Activated B cell treated with CpG ODN at 0.5 μM for 24 hours (primary cell): ENCODE data around the gene ERCC1. TPM values are rescaled to one million over a fixed set of nuclear protein-coding genes. Genes with fewer than 3 reads are reported as not detected.

Experiments
- ATAC-seq: fragments of 200-7000 bp; cut with Tn5 transposase; one replicate; pipeline ENCODE4 v1.10.0; 2021; ENCODE audit warnings: low read depth, mild to moderate bottlenecking, moderate library complexity
- CTCF ChIA-PET: fragments of 350-600 bp; sonication (Branson Sonifier 250); formaldehyde crosslinking; loops from one replicate; lab custom pipeline; 2021; ENCODE audit warnings: antibody characterized with exemption; lab: Charles Lee
- POLR2A ChIA-PET: fragments of 350-600 bp; sonication (Branson Sonifier 250); formaldehyde crosslinking; loops from one replicate; lab custom pipeline; 2021; ENCODE audit warnings: antibody characterized with exemption; lab: Charles Lee
- DNase-seq: peaks from one replicate; pipeline ENCODE4 v3.0.0; 2022
- H3K27ac Mint-ChIP-seq: one replicate; pipeline ENCODE4 v1.8.0; 2020; ENCODE audit warnings: mixed read lengths
- H3K27me3 Mint-ChIP-seq: one replicate; pipeline ENCODE4 v1.8.0; 2021; ENCODE audit warnings: mixed read lengths
- H3K36me3 Mint-ChIP-seq: one replicate; pipeline ENCODE4 v1.8.0; 2021; ENCODE audit warnings: low read depth, mixed read lengths
- H3K4me1 Mint-ChIP-seq: one replicate; pipeline ENCODE4 v1.8.0; 2021; ENCODE audit warnings: mixed read lengths
- H3K4me3 Mint-ChIP-seq: one replicate; pipeline ENCODE4 v1.8.0; 2020; ENCODE audit warnings: mild to moderate bottlenecking, mixed read lengths
- H3K9me3 Mint-ChIP-seq: one replicate; pipeline ENCODE4 v1.8.0; 2020; ENCODE audit warnings: mixed read lengths
- intact Hi-C: fragments of 100-400 bp; cut with micrococcal nuclease; formaldehyde crosslinking; loops from one replicate; pipeline ENCODE4 v1.15.1; 2024
- total RNA-seq: library from RNA; stranded (reverse); gene quantifications from 2 replicates; pipeline ENCODE4 v1.2.3, GENCODE V29; 2022
- TF ChIP-seq, protein P1 (sequence below): fragments of 200-600 bp; IDR thresholded peaks from one replicate; pipeline ENCODE4 v1.8.0; 2022; ENCODE audit warnings: antibody characterized with exemption, mild to moderate bottlenecking

The ERCC1 gene
- total RNA-seq, 1 donor from 2014 or later = 69.2 TPM

DNA sequence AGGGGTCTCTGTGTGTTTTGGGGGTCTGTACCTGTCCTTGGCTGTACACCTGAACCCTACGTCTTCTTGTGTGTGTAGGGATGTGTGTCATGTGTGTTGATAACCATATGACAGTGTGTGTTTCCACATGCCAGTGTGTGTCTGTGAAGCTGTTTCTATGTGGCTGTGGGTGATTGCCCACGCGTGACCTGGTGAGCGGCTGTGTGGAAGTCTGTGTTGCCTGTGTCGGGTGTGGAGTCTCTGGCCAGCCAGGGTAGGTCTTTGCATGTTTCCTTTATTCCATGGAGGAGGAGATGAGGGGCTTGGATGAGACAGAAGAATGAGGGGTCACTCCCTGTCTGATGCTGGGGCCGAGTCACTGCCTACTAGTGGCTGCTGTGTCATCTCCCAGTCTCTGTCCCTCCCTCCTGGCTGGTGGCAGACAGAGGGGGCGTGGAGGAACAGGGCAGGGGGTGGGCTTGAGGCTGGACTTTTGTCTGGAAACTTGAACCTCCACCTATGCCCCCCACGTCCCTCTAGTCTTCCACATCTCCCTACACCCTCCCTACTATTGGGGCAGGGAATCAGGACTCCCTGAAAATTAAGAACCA is 41.2 kb upstream of the ERCC1 start:
- ChIA-PET POLR2A (no interaction called here), CTCF (no interaction called here)
- H3K4me3 Mint-ChIP-seq = no peak overlapping the region
- intact Hi-C loops = no loop called here
- H3K9me3 Mint-ChIP-seq = no peaks in the 10 kb centered on the region
- H3K4me1 Mint-ChIP-seq = peaks cover 35% of the 10 kb centered on the region
- DNase-seq (no peak), ATAC-seq (no peak)
- peak overlapping the region; percentile 4 for H3K27ac Mint-ChIP-seq
- peaks cover 2% of the 10 kb centered on the region for H3K27me3 Mint-ChIP-seq
- H3K36me3 Mint-ChIP-seq = no peaks in the 10 kb centered on the region
- TF ChIP-seq, protein P1, sequence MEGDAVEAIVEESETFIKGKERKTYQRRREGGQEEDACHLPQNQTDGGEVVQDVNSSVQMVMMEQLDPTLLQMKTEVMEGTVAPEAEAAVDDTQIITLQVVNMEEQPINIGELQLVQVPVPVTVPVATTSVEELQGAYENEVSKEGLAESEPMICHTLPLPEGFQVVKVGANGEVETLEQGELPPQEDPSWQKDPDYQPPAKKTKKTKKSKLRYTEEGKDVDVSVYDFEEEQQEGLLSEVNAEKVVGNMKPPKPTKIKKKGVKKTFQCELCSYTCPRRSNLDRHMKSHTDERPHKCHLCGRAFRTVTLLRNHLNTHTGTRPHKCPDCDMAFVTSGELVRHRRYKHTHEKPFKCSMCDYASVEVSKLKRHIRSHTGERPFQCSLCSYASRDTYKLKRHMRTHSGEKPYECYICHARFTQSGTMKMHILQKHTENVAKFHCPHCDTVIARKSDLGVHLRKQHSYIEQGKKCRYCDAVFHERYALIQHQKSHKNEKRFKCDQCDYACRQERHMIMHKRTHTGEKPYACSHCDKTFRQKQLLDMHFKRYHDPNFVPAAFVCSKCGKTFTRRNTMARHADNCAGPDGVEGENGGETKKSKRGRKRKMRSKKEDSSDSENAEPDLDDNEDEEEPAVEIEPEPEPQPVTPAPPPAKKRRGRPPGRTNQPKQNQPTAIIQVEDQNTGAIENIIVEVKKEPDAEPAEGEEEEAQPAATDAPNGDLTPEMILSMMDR = no peak

DNA sequence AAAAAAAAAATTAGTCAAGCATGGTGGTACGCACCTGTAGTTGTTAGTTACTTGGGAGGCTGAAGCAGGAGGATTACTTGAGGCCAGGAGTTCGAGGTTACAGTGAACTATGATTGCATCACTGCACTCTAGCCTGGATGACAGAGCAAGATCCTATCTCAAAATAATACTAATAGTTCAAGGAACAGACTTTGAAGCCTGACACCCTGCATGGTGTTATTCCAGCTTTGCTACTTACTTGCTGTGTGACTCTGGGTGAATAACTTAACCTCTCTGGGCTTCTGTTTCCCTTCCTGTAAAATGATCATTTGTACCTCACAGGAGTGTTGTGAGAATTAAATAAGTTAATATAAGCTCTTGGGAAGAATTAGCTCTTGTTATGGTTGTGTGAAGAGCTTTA is 40.6 kb upstream of the ERCC1 start:
- Mint-ChIP-seq H3K27ac (no peak overlapping the region), H3K36me3 (no peaks in the 10 kb centered on the region), H3K27me3 (peaks cover 2% of the 10 kb centered on the region), H3K4me3 (no peak overlapping the region), H3K9me3 (no peaks in the 10 kb centered on the region), H3K4me1 (peaks cover 29% of the 10 kb centered on the region)
- intact Hi-C loops = no loop called here
- ChIA-PET CTCF (interaction anchor here (0.6 kb wide), 1 partner anchor 130 kb away, joined by 3 read pairs; no protein-coding TSS in a partner anchor), POLR2A (no interaction called here)
- ATAC-seq (no peak), DNase-seq (no peak)
- TF ChIP-seq, protein P1 = no peak

DNA sequence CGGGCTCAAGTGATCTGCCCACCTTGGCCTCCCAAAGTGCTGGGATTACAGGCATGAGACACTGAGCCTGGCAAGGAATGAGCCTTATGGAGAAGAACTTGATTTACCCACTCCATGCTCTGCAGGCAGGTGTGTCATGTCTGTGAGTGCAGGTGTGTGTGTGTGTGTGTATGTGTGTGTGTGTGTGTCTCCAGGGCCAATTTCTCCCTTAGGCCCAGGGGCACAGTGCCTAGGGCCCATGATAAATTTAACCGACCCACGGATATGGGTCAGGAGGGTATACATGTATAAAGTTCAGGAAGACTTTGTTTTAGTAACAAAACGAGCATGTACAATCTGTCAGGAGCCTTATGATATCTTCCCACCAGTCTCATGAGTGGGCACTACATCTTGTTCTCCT is 39.5 kb upstream of the ERCC1 start:
- DNase-seq (no peak), ATAC-seq (no peak)
- peaks cover 2% of the 10 kb centered on the region for H3K27me3 Mint-ChIP-seq
- ChIA-PET POLR2A (interaction anchor here (0.5 kb wide), 1 partner anchor 1845 kb away, joined by 6 read pairs; no protein-coding TSS in a partner anchor), CTCF (interaction anchor here (1.8 to 2.6 kb wide), 2 partner anchors 17 to 24 kb away, joined by 7 to 14 read pairs; no protein-coding TSS in a partner anchor)
- no peak overlapping the region for H3K4me3 Mint-ChIP-seq
- H3K4me1 Mint-ChIP-seq = peaks cover 24% of the 10 kb centered on the region
- intact Hi-C loops = no loop called here
- no peak overlapping the region for H3K27ac Mint-ChIP-seq
- no peaks in the 10 kb centered on the region for H3K36me3 Mint-ChIP-seq
- H3K9me3 Mint-ChIP-seq = no peaks in the 10 kb centered on the region
- TF ChIP-seq, protein P1 = no peak

DNA sequence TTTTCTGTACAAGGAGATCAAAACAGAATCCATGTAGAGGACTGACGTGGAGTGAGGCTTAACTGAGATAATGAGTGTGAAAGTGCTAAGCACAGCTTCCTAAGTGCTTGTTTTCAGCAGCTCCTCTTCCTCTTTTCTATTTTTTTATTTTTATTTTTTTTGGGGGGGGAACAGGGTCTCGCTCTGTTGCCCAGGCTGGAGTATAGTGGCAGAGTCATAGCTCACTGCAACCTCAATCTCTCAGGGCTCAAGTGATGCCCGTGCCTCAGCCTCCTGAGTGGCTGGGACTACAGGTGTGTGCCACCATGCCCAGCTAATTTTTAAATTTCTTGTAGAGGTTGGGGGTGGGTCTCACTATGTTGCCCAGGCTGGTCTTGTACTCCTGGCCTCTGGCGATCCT is 38.5 kb upstream of the ERCC1 start:
- CTCF ChIA-PET = interaction anchor here (0.8 to 2.6 kb wide), 3 partner anchors 16 to 23 kb away, joined by 3 to 14 read pairs (median 7); no protein-coding TSS in a partner anchor
- DNase-seq (no peak), ATAC-seq (peak; percentile 27)
- peaks cover 2% of the 10 kb centered on the region for H3K27me3 Mint-ChIP-seq
- no peaks in the 10 kb centered on the region for H3K9me3 Mint-ChIP-seq
- intact Hi-C loops = no loop called here
- H3K4me3 Mint-ChIP-seq = no peak overlapping the region
- no peak overlapping the region for H3K27ac Mint-ChIP-seq
- no peaks in the 10 kb centered on the region for H3K36me3 Mint-ChIP-seq
- H3K4me1 Mint-ChIP-seq = peaks cover 17% of the 10 kb centered on the region
- TF ChIP-seq, protein P1 = no peak
- POLR2A ChIA-PET = interaction anchor here (1.2 kb wide), 1 partner anchor 17 kb away, joined by 5 read pairs; no protein-coding TSS in a partner anchor

DNA sequence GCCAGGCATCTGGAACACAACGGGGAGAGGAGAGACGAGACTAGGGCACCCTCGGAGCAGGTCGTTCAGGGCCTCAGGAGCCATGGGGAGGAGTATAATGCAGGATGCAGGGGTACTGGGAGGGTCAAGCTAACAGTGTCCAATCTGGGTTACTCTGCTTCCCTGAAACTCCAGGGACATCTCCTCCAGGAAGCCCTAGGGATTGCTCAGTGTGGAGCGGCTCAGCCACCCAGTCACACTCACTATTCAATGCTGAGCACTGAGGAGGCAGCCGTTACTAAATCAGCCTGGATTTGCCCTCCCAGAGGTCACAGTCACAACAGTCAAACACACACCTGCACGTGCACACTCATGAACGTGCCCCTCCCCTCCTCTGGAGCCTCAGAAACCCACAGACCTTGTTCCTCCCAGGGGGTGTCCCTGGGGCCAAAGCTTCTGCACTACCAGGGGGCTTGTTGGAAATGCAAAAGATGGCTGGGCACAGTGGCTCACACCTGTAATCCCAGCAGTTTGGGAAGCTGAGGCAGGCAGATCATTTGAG is 37.2 kb upstream of the ERCC1 start:
- Mint-ChIP-seq H3K36me3 (no peaks in the 10 kb centered on the region), H3K9me3 (no peaks in the 10 kb centered on the region), H3K4me3 (no peak overlapping the region), H3K27me3 (no peaks in the 10 kb centered on the region), H3K27ac (no peak overlapping the region), H3K4me1 (peaks cover 22% of the 10 kb centered on the region)
- POLR2A ChIA-PET = interaction anchor here (1.4 kb wide), 1 partner anchor 22 kb away, joined by 3 read pairs; no protein-coding TSS in a partner anchor
- TF ChIP-seq, protein P1 = no peak
- intact Hi-C loops = no loop called here
- no peak for DNase-seq
- CTCF ChIA-PET = interaction anchor here (1.3 to 2.6 kb wide), 2 partner anchors 21 to 25 kb away, joined by 3 to 14 read pairs; no protein-coding TSS in a partner anchor
- no peak for ATAC-seq
